HG03571 (cell line): ENCODE measurements around the gene HIGD1A.
"Not testable (repeated sequence)": the region's sequence is repeated elsewhere in the genome, so short reads cannot be mapped to it uniquely, and the experiment has no call there.

ENCODE experiments used
- ATAC-seq: cut with Tn5 transposase; IDR thresholded peaks from one replicate; pipeline ENCODE4 v1.9.1; 2021; ENCODE audit not compliant: unreplicated experiment

The HIGD1A gene

DNA sequence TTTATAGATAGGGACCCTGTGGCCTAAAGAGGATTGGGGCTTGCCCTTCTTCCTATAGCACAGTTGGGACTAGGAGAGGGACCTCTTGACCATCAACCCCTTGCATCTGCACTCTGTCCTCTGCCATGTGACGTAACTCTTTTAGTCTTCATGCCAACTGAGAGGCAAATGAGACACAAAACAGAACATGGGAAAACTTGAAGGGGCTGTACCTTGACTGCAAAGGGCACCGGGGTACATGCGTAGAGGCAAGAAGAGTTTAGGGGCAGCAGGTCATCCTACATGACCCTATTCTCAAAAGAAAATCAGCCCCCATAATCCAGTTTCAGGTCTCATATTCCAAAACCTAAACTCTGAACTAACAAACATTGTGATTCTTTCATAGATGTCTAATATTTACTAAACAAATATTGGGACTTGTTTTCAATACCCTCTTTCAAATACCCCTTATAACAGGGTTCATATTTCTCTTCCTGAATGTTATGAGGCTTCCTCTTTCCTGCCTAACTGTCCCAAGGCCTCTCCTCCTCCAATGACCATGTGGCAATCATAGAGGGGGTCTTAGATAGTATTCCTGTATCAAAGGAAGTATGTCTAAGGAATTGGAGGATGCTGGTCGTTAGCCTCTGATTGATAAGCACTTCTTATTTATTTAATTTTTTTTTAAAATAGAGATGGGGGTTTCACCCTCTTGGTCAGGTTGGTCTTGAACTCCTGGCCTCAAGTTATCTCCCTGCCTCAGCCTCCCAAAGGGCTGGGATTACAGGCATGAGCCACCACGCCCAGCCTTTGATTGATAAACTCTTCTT, 25.5 kb upstream of the HIGD1A start:
- no peak for ATAC-seq

DNA sequence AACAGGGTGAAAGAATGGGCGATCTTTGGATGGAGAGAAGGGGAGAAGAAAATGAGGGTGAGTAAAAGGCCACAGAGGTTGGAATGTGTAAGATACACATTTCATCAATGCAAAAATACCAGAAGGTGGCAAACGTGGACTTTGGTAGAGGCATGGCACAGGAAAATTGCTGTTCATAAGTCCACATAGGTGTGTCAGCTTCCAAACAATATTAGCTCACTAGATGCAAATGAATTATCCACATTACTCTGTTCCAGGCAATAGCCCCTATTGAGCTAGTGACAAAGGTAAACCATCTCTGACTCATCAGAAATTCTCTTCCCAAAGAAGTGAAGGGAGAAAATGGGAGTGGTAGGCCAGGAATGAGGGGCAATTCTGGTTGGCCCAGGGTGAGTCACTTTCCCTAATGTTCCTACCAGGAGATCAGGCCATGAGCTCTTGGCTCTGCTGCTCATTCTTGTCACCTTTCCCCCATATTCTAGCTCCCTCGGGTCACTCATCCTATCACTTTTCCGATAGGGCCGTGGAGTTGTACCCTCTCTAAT, 24.9 kb upstream of the HIGD1A start:
- no peak for ATAC-seq

DNA sequence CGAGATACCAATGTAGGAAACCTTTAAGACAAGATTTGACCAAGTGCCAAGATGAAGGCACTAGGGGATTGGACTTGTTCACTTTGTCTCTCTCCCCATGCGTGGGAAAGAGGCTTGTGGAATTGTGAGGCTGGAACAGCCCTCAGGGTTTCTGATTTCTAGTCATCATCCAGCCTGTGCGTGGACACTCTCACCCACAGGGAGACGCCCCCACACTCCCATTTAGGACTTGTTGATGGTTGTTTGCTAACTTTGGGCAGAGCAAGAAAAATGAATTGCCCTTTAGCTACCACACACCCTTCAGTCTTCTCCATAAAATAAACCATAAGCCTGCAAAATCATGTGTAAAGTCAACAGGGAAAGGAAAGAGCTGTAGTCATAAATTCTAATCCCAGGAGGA, 23.4 kb upstream of the HIGD1A start:
- ATAC-seq, result no peak

DNA sequence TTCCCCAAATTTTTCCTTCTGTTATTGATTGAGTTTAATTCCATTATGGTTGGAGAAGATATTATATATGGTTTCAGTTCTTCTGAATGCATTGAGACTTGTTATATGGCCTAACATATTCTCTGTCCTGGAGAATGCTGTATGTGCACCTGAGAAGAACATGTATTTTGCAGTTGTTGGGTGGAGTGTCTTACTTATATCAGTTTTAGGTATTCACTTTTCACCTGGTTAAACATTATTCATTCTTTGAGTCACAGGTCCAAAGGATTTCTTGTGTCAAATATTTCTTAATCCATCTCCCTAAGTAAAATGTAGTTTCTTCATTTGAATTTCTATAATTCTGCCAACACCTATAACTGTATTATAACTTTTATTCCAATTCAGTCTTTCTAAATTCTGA, 22.7 kb upstream of the HIGD1A start:
- no peak for ATAC-seq

DNA sequence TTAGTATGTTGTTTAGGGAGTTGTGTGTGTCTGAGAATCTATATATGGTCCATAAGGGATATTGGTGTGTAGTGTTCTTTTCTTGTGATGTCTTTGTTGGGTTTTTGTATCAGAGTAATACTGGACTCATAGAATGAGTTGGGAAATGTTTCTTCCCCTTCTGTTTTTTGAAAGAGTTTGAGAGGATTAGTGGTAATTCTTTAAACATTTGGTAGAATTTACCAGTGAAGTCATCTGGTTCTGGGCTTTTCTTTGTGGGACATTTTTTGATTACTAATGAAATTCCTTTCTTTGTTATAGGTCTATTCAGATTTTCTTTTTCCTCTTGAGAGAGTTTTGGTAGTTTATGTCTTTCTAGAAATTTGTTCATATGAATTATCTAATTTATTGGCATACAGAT, 21.9 kb upstream of the HIGD1A start:
- ATAC-seq, result no peak

DNA sequence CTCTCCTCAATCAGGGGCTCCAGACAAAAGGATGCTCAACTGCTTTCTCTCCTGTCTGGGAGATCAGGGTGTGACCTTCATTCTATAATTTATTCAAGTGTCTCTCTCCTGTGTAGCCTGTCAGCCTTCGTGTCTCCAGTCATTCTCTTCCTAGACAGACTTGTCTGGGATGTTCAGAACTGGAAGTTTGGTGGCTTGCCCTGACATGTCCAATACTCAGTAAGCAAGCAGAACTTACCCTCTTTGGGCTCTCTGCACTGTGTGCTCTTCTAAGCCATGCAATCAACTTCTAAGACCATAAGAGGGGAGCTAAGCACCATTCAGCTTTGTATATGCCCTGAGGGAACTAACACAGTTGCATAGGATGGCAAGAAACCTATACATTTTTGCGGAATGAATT, 19.1 kb upstream of the HIGD1A start:
- no peak for ATAC-seq

DNA sequence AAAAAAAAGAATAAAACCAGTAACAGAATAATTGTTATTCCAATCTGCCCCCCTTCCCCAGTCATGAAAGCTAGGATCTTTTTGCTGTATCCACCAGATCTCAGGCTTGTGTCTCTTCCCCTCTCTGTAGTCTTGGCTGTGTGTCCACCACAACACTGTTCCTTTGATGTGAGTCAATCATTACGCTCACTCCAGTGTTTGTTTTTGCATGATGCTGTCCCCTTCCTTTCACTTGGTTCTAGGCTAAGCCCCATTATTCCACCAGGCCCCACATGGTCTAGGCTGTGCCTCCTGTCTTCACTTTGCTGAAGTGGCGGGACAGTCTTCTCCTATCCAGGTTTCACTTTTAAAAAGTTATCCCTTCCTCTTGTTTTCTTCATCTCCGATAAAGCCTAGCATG, 18.5 kb upstream of the HIGD1A start:
- ATAC-seq, result no peak

DNA sequence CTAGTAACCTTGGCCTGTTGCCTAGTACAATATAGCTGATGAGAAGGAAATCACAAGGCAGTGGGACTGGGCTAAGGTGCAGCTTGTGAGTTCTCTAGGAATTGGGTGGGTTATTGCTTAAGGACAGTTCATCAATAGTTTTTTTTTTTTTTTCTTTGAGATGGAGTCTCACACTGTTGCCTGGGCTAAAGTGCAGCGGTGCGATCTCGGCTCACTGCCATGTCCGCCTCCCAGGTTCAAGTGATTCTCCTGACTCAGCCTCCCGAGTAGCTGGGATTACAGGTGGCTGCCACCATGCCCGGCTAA, 16.4 kb upstream of the HIGD1A start:
- ATAC-seq, result no peak

DNA sequence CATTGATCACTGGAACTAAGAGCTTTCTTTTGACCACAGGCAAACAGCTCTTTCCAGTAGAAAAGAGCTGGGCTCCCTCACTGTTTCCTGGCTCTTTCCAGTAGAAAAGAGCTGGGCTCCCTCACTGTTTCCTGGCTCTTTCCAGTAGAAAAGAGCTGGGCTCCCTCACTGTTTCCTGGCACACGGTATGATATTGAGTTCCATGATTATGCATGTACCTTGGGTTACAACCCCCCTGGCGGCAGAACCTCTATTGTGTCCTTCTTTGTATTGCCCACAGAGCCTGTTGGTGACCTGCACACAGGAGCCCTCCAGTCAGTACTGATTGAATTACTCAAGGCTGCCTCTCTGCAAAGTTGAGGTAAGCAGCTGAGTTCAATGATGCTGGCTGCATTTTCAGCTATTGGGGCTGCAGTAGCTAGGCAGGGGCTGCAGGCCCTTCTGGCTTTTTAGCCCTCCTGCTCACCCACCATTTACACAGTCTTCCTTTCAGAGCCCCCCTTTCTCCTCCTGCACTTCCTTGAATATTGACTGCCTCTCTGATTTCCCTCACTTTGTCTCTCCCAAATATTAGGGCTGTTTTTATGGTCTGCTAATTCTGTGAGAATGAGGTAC, 15.2 kb upstream of the HIGD1A start:
- no peak for ATAC-seq

DNA sequence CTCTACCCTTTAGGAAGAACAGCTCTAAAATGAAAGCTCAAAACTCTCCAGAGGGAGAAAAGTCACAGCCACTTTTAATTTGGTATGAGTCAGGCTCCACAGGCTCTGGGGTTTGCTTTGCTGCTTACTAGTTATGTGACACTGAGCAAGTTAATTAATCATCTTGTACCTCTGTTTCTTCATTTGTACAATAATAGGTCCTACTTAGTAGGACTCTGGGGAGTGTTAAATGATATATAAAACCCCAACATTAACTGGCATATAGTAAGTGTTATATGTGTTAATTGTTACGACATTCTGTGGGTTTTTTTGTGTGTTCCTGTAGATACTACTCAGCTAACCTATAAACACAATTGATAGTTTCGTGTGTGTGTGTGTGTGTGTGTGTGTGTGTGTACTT, 11.5 kb upstream of the HIGD1A start:
- no peak for ATAC-seq

DNA sequence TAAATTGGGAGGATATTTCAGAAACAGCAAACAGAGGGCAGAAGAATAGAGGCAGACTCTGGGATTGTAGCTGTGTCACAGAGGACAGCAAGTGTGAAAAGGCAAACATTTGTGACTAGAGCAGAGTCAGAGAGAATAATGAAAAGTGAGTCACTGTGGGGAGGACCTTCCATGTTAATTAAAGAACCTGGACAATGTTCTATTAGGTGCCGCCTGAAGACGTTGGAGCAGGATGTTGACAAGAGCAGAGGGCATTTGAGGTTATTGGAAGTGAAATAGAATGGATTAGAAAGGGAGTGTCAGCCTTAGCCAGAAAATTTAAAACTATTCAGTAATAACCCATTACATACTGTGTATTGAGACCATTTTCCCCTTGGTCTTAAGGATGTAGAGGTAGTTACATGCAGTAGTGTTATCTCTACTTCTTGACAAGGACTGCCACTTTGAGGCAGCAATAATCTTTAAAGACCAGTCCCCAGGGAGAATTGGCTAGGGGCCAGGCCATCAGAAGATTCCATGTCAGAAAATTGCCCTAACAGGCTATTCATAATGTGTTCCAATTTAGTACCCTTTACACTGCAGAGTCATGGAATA, 10.7 kb upstream of the HIGD1A start:
- ATAC-seq, result no peak

DNA sequence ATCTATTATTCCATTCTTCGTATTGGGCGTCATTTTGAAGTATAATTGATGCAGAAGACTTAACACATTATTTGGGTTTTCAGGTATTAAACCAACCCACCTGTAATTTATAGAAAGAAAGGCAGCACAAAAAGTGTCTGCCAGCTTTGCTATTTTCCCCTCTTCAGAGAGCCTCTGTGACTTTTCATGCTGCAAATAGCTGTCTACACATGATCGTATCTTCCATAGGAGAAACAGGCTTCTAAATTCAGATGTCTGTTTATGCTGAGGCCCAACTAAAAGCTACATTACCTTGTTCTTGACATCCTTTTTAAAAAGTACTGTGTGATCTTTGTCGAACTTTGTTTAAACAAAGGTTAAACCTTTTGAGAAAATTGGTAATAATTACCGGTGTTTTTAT, 10.0 kb upstream of the HIGD1A start:
- ATAC-seq, result no peak

DNA sequence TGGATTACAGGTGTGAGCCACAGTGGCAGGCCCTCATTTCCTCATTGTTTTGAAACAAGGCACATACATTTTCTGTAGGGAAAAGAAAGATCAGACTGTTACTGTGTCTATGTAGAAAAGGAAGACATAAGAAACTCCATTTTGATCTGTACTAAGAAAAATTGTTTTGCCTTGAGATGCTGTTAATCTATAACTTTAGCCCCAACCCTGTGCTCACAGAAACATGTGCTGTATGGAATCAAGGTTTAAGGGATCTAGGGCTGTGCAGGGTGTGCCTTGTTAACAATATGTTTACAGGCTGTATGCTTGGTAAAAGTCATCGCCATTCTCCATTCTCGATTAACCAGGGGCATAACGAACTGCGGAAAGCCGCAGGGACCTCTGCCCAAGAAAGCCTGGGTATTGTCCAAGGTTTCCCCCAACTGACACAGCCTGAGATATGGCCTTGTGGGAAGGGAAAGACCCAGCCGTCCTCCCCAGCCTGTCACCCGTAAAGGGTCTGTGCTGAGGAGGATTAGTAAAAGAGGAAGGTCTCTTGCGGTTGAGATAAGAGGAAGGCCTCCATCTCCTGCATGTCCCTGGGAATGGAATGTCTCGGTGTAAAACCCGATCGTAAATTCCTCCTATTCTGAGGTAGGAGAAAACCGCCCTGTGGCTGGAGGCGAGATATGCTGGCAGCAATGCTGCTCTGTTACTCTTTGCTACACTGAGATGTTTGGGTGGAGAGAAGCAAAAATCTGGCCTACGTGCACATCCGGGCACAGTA, 7.0 kb upstream of the HIGD1A start:
- not testable (repeated sequence) for ATAC-seq

DNA sequence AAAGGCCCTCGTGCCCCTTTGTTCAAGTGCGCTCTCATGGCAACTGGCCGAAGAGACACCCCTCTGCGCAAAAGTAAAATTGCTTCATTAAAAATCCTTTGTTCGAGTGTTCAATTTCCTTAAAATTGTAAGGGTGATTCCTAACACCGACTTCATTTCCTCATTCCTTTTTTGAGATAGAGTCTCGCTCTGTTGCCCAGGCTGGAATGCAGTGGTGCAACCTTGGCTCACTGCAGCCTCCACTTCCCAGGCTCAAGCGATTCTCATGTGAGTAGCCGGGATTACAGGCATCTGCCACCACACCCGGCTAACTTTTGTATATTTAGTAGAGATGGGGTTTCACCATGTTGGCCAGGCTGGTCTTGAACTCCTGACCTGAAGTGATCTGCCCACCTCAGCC, 6.4 kb upstream of the HIGD1A start:
- not testable (repeated sequence) for ATAC-seq

DNA sequence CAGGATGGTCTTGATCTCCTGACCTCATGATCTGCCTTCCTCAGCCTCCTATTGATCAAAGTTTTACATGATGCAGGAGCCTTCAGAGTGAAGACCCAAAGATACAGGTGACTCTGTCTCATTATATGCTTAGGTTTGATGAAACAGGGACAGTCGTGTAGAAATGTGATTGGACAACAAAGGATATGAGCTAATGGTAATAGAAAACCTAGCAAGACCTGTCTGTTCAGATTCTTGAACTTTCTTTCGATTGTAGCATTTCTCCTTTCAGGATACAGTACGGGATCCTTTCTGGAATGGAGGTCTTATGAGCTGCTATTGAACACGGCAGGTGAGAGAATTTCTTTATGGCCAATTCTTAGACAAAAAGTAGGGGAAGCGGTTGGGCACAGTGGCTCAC, 4.9 kb upstream of the HIGD1A start, which contains the start of gene ACKR2:
Gene ACKR2 (plus strand): TSS at position 244 of the 400 bp plus-strand sequence. CDS start 55,058 bp downstream, outside the sequence.
- no peak for ATAC-seq

DNA sequence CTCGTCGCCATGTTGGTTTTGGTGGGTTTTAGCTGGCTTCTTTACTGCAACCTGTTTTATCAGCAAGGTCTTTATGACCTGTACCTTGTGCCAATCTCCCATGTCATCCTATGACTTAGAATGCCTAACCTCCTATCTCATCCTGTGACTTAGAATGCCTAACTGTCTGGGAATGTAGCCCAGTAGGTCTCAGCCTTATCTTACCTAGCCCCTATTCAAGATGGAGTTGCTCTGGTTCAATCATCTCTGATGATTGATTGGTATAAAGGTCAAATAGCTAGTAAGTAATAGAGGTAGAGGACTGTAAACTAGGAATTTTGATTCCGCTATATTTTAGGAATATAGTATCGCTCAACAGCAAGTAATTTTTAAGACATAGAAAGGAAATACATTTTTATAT, 3.6 kb upstream of the HIGD1A start:
- ATAC-seq, result no peak

DNA sequence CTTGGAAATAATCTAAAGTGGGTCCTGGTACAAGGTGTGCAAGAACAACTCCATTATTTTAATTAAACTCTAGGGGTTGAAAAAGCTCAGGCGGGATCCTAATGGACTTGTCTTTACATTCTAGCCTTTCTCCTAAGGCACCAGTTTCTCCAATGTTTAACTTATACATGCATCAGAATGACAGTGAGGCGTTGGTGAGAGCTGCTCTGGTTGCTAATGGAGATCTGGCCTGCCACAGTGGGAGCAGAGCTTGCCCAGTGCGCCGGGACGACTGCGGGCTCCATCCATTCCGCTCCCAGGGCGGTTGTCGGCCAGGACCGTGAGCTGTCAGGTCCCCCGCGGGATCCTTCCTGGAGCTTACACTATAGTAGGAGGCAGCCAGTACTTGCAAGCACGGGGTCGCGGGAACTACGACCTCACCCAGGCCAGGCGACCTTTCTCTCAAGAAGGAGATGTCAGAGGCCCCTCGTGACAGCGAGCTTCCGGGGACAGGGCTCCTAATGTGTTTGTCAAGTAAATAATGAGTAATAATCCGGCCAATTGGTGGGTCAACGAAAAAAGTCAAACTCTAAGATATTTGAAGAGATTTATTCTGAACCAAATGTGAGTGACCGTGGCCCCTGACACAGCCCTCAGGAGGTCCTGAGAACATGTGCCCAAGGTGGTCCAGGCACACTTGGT, 991 bp upstream of the HIGD1A start:
- ATAC-seq, result no peak

DNA sequence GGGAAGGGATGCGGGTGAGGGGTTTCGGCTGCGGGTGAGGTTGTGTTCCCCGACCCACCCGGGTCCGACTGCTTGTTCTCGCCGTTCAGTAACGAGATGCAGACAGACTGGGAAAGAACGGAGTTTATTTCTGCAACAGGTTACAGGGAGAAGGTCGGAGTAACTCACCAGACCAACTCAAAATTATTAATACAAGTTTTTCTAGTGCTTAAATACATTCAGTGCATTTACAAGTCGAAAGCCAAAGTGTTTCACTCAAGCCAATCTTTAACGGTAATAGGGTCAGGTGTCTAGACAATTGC, 492 bp upstream of the HIGD1A start:
- peak; percentile 17 for ATAC-seq

DNA sequence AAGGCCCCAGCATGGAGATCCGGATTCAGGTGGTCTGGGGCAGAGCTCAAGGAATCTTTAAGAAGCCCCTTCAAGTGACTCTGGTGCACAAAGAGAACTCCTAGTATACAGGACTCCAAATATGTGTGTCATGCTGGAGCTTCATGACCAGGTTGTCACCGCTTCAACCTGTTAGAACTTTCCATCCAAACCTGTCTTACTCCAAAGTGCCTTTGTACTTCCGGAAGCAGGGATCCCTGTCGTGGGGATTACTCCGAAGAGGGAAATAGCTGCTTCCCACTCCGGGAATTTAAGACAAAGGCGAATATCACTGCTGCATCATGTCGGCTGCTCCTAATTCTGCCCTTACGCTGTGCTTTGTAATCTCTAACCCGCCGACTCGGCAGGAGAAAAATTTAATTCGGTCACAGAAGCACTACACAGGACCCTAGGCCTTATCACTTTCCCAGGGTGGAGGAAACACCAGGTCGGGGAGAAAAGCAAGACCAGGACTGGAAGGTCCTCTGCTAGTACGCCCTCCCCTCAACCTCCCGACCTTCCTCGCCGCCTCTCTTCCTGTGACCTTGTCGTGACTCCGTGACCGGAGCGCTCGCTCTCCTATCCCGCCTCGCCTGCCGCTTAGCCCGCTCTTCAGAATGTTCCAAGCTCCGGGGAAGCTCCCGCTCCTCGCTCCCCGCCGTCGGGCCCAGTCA, 730 bp downstream of the HIGD1A start:
- ATAC-seq, result peak; percentile 23

DNA sequence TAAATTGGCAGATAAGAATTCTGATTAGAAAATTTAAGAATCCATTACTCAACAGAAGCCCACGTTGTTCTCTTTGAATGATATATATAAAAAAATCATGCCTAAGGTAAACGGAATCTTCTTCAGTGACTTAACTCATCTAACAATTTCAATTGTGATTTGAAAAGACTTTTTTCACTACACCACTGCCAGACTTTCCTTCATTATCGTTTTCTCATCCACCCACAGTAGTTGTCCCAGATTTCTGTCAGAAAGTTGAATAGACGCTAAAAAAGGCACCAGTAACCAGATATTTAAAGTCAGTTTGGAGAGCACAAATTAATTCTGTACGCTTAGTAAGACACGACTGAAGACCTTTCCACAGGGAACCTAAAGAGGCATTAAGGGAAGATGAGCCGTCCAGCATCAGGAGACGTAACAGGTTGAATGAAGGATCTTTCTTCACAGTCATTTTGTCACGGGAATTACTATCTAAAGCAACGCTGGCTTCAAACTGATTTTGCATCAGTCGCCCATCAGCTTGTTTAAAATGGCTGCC, 1.3 kb downstream of the HIGD1A start:
- ATAC-seq, result no peak
